GM13976 (cell line): ENCODE measurements around the gene CAPS.

Source experiments
- DNase-seq: peaks from one replicate; pipeline ENCODE4 v3.0.0; 2012; ENCODE audit warnings: low spot score
- in situ Hi-C: fragments of 300-500 bp; cut with MboI; formaldehyde crosslinking; loops from one replicate; pipeline ENCODE4 v1.12.0; 2022; ENCODE audit warnings: low sequenced_read_pairs, mixed read lengths, inconsistent platforms; ENCODE audit not compliant: unreplicated experiment
- TF ChIP-seq, protein P1 (sequence below): IDR thresholded peaks from 2 replicates; pipeline ENCODE4 v1.5.1; 2012; ENCODE audit warnings: borderline replicate concordance, mild to moderate bottlenecking; ENCODE audit not compliant: insufficient read depth; ENCODE audit errors: extremely low read depth, missing control alignments, control extremely low read depth

Gene CAPS

GRCh38 chr19:5922161-5922545 lies 8.1 kb downstream of the CAPS start:
- in situ Hi-C loops, result no loop called here
- TF ChIP-seq, protein P1, sequence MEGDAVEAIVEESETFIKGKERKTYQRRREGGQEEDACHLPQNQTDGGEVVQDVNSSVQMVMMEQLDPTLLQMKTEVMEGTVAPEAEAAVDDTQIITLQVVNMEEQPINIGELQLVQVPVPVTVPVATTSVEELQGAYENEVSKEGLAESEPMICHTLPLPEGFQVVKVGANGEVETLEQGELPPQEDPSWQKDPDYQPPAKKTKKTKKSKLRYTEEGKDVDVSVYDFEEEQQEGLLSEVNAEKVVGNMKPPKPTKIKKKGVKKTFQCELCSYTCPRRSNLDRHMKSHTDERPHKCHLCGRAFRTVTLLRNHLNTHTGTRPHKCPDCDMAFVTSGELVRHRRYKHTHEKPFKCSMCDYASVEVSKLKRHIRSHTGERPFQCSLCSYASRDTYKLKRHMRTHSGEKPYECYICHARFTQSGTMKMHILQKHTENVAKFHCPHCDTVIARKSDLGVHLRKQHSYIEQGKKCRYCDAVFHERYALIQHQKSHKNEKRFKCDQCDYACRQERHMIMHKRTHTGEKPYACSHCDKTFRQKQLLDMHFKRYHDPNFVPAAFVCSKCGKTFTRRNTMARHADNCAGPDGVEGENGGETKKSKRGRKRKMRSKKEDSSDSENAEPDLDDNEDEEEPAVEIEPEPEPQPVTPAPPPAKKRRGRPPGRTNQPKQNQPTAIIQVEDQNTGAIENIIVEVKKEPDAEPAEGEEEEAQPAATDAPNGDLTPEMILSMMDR, result no peak
- no peak for DNase-seq

DNA sequence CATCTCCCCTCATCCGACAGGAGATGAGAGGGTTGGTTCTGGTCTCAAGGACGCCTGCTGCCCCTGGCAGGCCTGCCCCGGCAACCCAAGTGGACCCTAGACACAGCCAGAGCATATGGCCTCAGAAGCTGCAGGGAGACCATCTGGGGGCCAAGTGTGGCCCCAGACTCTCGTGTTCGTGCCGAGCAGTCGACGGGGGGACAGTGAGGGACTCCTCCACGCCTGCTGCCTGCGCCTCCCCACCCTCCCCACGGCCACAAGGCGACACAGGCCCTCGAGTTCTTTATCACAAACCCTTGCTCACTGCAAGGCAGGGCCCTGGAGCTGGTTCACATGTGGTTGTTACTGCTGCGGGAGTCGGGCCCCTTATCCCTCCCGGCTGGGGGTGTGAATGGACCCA lies 9.3 kb downstream of the CAPS start:
- in situ Hi-C loops, result no loop called here
- TF ChIP-seq, protein P1, result no peak
- DNase-seq, result no peak

- in situ Hi-C loops, result no loop called here
- TF ChIP-seq, protein P1, result no peak
- DNase-seq, result no peak
Observed at GRCh38 chr19:5925830-5926427, 11.9 kb downstream of the CAPS start.

- DNase-seq, result no peak
- in situ Hi-C loops, result no loop called here
- TF ChIP-seq, protein P1, result no peak
Observed at GRCh38 chr19:5926641-5927440, 12.8 kb downstream of the CAPS start.

DNA sequence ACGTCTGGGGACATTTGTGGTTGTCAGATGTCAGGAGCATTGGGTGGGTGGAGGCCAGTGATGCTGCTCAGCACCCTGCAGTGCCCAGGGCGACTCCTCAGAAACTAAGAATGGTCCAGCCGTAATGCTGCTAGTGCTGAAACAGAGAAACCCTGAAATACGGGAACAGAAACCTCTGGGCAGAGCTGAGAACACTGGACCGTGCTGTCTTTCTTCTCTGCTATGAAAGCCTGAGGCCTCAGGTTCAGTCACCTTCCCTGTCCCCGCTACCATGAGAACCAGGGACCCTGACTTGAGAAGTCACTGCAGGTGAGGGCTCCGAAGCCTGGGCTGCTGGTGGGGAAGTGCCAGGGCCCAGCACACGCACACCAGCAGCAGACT lies 13.4 kb downstream of the CAPS start:
- in situ Hi-C loops, result no loop called here
- TF ChIP-seq, protein P1, result no peak
- peak; percentile 80 for DNase-seq

- TF ChIP-seq, protein P1, result no peak
Observed at GRCh38 chr19:5929179-5929578, 15.1 kb downstream of the CAPS start.

More at GRCh38 chr19:5929179-5929578, 15.1 kb downstream of the CAPS start:
- in situ Hi-C loops, result no loop called here
- no peak for DNase-seq
